Right renal pelvis (tissue), 4 donors: ENCODE results near the gene SLC38A1. TPM values are rescaled to one million over a fixed set of nuclear protein-coding genes. Genes with fewer than 3 reads are reported as not detected.
"Not testable (repeated sequence)": the region's sequence is repeated elsewhere in the genome, so short reads cannot be mapped to it uniquely, and the experiment has no call there.

Source experiments
- DNase-seq, 4 donors: peaks; one replicate each; pipeline ENCODE4 v3.0.0-alpha.2; 2013; ENCODE audit warnings: low read depth in 4 of 4, low spot score in 3 of 4, missing footprints in 1 of 4
- polyA plus RNA-seq, 4 donors: library from polyadenylated mRNA; unstranded; fragments of 120-200 nt; gene quantifications; one replicate each; pipeline ENCODE4 v1.2.1, GENCODE V29; 2013; ENCODE audit not compliant: insufficient read length in 4 of 4

The SLC38A1 gene
- polyA plus RNA-seq, 4 donors = 61.3 to 73.2 (median 65.4) TPM

GRCh38 chr12:46177025-46177424 is 91.8 kb downstream of the SLC38A1 start:
- DNase-seq = no peak

GRCh38 chr12:46174919-46175318 is 93.9 kb downstream of the SLC38A1 start:
- no peak for DNase-seq

GRCh38 chr12:46174061-46174662 is 94.7 kb downstream of the SLC38A1 start:
- no peak for DNase-seq

GRCh38 chr12:46168426-46168825 is 100.4 kb downstream of the SLC38A1 start:
- DNase-seq = no peak

- no peak for DNase-seq
Observed at GRCh38 chr12:46167412-46167811, 101.4 kb downstream of the SLC38A1 start.

- no peak for DNase-seq
Observed at GRCh38 chr12:46165191-46165590, 103.7 kb downstream of the SLC38A1 start.

DNA sequence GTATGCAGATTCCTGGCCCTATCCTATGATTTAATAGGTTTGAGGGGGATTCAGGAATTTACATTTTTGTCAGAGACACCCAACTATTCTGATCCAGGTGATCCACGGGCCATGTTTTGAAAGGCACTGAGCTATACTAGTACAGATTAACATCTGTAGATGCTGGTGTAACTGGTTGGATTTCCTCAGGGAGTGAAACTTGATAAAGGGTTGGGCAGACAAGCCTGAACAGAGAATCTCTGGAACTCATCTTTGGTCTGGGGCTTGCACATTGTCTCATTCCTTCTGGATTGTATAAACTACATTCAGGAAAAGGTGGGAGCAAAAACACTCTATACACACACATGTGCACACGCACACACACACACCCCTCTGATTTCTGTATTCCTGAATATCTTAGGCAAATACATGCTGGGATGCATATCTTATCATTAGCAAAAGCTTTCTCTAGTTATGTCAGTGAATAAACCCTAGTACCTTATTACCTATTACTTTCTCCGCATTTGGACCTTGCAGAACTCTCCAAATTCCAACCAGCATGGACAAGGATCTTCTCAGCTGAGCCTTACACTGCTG is 104.6 kb downstream of the SLC38A1 start:
- no peak for DNase-seq

- not testable (repeated sequence) for DNase-seq
Observed at GRCh38 chr12:46162549-46163076, 106.2 kb downstream of the SLC38A1 start.

DNA sequence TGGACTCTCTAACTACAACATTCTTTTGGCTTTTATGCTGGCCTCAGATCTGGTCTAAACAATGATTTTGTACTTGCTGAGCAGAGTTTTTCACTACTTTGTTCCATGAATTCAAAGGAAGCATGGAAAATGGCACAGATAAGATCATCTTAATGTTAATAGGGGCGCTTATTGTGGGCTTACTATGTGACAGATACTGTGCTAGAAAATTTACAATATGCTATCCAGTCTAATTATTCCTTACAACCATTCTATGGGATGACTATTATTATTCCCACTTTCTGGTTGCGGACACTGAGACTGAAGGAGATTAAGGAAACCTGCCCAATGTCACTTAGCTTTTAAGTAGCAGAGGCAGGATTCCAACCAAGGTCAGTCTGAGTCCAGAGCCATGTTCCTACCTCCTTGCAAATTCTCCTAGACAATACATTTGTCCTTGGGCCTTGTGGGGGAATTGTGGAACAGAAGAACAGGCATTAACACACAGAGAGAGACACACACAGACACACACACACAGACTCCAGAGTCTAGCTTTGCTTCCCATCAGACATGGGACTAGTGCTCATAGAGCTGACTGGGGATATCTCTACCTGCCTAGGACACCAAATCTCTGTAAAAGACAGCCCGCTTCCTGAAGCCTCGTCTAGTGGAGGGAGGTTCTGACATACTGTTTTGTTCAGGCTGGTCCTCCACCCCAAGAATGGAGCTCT is 107.7 kb downstream of the SLC38A1 start:
- DNase-seq = no peak

DNA sequence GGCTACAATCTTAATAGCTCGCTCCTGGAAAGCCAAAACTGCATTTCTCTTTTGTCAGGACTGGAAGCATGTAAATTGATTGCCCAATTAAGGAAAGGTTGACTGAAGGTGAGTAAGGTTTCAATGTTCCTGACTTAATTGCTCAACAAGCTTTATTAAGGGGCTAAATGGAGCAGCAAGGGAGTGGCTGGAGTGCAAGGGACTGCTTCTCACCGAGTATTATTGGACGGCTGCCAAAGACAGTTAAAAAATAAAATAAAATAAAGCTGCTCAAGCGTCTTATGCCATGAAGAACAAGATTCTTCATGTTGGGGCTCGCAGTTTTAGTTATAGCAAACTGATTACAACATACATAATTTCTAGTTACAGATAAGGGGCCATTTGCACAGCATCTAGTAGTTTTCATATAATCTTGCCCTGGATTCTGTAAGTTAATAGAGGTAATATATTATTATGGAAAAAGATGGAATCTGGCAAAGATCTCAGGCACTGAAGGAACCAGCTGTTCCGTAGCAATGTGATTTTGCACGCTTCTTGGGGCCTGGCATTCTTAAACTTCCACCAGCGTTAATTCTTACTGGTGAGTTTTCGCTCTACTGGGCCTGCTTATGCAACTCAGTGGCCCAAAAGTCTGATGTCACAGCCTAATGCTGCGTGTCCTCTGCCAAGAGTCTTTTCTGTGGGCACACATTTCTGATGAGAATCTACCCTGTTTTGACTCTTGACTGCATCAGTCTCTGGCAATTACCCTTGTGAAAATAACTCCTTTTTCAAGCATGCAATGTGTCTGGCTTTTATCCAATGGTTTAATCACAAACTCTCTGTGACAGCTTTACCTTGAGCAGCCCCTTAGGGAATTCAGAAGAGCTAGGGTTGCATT is 108.5 kb downstream of the SLC38A1 start:
- DNase-seq = peak; percentile 52 to 70 (median 65)

- no peak for DNase-seq
Observed at GRCh38 chr12:46159309-46159901, 109.4 kb downstream of the SLC38A1 start.

- no peak for DNase-seq
Observed at GRCh38 chr12:46158501-46158900, 110.3 kb downstream of the SLC38A1 start.

GRCh38 chr12:46154221-46154985 is 114.4 kb downstream of the SLC38A1 start:
- no peak for DNase-seq

GRCh38 chr12:46153268-46153872 is 115.5 kb downstream of the SLC38A1 start:
- DNase-seq = no peak

GRCh38 chr12:46152456-46152855 is 116.4 kb downstream of the SLC38A1 start:
- DNase-seq = no peak

DNA sequence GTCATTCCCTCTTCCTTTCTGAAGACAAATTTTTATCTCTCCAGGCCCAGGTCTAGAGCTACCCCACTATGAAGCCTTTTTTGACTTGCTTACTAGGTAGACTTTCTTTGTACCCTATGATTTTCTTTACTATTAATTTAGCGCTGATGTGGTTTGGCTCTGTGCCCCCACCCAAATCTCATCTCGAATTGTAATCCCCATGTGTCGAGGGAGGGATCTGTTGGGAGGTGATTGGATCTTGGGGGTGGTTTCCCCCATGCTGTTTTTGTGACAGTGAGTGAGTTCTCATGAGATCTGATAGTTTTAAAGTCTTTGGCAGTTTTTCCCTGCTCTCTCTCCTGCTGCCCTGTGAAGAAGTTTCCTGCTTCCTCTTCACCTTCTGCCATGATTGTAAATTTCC is 118.1 kb downstream of the SLC38A1 start:
- DNase-seq = no peak

DNA sequence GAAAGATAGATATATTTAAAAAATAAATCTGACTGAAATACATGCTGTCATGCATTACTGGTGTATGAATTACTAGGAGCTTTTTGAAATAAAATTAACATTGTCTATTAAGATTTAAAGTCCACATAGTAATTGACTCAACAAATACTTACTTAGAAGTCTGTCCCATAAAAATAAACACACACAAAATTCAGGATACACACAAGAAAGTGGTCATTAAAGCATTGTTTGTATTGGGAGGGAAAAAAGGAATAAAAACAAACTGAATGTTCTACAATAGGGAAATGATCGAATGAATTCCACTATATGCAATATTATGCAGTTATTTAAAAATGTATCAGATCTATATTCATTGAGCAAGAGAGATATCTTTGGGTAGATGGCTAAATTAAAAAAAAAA is 118.9 kb downstream of the SLC38A1 start:
- no peak for DNase-seq

DNA sequence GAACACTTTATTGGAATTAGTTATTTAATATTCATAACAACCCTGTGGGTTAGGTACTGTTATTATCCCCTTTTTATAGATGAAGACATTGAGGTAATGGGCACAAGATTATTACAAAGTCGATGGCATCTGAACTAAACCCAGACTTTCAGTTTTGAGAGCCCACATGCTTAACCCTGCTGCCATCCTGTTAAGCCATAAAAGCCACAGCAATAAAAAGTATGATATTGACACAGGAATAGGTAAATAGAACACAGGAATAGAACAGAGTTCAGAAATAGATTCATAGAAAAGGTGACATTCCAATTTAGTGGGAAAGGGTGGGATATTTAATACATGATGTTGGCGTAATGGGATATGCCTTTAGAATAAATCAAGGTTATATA is 119.8 kb downstream of the SLC38A1 start:
- no peak for DNase-seq

- DNase-seq = no peak
Observed at GRCh38 chr12:46148327-46149078, 120.3 kb downstream of the SLC38A1 start.
